HepG2 (cell line): ENCODE measurements around the gene SLC5A10. TPM values are rescaled to one million over a fixed set of nuclear protein-coding genes. Genes with fewer than 3 reads are reported as not detected.
A peak's percentile ranks its signal among the peaks of the same experiment; 100 is the strongest.

ENCODE experiments used
- DMAP1 ChIP-seq: IDR thresholded peaks from 2 replicates; pipeline ENCODE4 v1.6.1; 2016
- DR1 ChIP-seq: sonication (generic); formaldehyde crosslinking; IDR thresholded peaks from 2 replicates; pipeline ENCODE4 v1.8.0; 2021; ENCODE audit warnings: mild to moderate bottlenecking, missing genetic modification reagents, inconsistent platforms
- JUND ChIP-seq: sonication (generic); formaldehyde crosslinking; IDR thresholded peaks from 2 replicates; pipeline ENCODE4 v1.8.0; 2022; ENCODE audit warnings: mild to moderate bottlenecking, missing genetic modification reagents
- MTA3 ChIP-seq: sonication (generic); formaldehyde crosslinking; IDR thresholded peaks from 2 replicates; pipeline ENCODE4 v1.4.0; 2020; ENCODE audit warnings: missing genetic modification reagents
- NR2C2 ChIP-seq: sonication (generic); formaldehyde crosslinking; IDR thresholded peaks from 2 replicates; pipeline ENCODE4 v1.4.0; 2020; ENCODE audit warnings: missing genetic modification reagents, mild to moderate bottlenecking, moderate library complexity, borderline replicate concordance
- ZBTB38 ChIP-seq: sonication (generic); formaldehyde crosslinking; IDR thresholded peaks from 2 replicates; pipeline ENCODE4 v1.5.1; 2020; ENCODE audit warnings: mild to moderate bottlenecking, missing genetic modification reagents
- ZMYM4 ChIP-seq: sonication (generic); formaldehyde crosslinking; IDR thresholded peaks from 2 replicates; pipeline ENCODE4 v1.8.1; 2023; ENCODE audit warnings: mild to moderate bottlenecking, missing genetic modification reagents
- ZNF430 ChIP-seq: sonication (generic); formaldehyde crosslinking; IDR thresholded peaks from 2 replicates; pipeline ENCODE4 v1.9.0; 2021; ENCODE audit warnings: mild to moderate bottlenecking, missing genetic modification reagents
- polyA plus RNA-seq, 8 experiments: library from polyadenylated mRNA; depleted of rRNA in 3 of 8; stranded (reverse) in 7 of 8; unstranded in 1 of 8; fragments of >200 nt; fragmentation: Illumina TruSeq in 4 of 8; extraction: Trizol in 4 of 8; gene quantifications; 2 replicates each; pipeline versions ENCODE4 v1.2.1 to v1.2.3, GENCODE V29; 2011 to 2016; ENCODE audit warnings: low read depth in 4 of 8, missing spikeins in 1 of 8, mixed read lengths in 1 of 8; ENCODE audit not compliant: insufficient read depth in 1 of 8
- total RNA-seq, 5 experiments: library from RNA; depleted of rRNA; stranded (reverse); fragments of >200 nt; fragmentation: Illumina TruSeq; extraction: Trizol; gene quantifications; 2 replicates each; pipeline ENCODE4 v1.2.3, GENCODE V29; 2016; ENCODE audit warnings: low read depth in 1 of 5
- TF ChIP-seq, protein P1 (sequence below): sonication (generic); formaldehyde crosslinking; IDR thresholded peaks from 2 replicates; pipeline ENCODE4 v1.5.1; 2020; ENCODE audit warnings: mild to moderate bottlenecking, missing genetic modification reagents, borderline replicate concordance
- TF ChIP-seq, protein P2 (sequence below): sonication (generic); formaldehyde crosslinking; IDR thresholded peaks from 2 replicates; pipeline ENCODE4 v1.5.1; 2020; ENCODE audit warnings: missing genetic modification reagents, mild to moderate bottlenecking, borderline replicate concordance
- TF ChIP-seq, protein P3 (sequence below): sonication (generic); formaldehyde crosslinking; IDR thresholded peaks from 2 replicates; pipeline ENCODE4 v1.4.0; 2020; ENCODE audit warnings: mild to moderate bottlenecking, missing genetic modification reagents
- TF ChIP-seq, protein P4 (sequence below): sonication (generic); formaldehyde crosslinking; IDR thresholded peaks from 2 replicates; pipeline ENCODE4 v1.4.0; 2020; ENCODE audit warnings: missing genetic modification reagents, borderline replicate concordance
- TF ChIP-seq, protein P5 (sequence below): sonication (generic); formaldehyde crosslinking; conservative IDR thresholded peaks from 2 replicates; pipeline ENCODE4 v1.8.0; 2022; ENCODE audit warnings: low read depth, missing genetic modification reagents

SLC5A10 gene
- total and polyA plus RNA-seq, 2 of the 13 experiments (the other 11 are each of a cell fraction or from before 2014, with no cell fraction given), result 0.05 TPM; not detected in 1

DNA sequence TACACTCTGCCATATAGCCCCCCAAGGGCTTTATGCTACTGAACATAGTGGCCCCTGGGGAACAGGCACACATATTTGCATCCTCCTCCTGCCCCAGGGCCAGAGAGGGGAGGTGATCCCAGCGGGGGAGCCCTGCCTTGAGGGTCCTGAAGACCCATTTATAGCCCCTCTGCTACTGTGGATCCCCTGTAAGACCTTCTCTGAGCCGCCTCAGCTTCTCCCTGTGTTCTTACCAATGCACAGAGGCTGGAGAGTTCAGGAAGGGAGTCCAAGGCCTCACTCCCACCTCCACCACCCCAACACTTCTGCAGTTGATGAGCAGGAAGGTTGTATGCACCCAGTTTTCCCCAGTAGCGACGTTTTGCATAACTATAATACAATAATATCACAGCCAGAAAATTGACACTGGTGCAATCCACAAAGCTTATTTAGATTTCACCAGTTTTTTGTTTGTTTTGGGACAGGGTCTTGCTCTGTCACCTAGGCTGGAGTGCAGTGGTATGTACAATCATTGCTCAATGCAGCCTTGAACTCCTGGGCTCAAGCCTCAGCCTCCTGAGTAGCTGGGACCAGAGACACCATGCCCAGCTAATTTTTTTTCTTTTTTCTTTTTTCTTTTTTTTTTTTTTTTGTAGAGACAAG, 53.9 kb downstream of the SLC5A10 start (continued):
- TF ChIP-seq, protein P1, sequence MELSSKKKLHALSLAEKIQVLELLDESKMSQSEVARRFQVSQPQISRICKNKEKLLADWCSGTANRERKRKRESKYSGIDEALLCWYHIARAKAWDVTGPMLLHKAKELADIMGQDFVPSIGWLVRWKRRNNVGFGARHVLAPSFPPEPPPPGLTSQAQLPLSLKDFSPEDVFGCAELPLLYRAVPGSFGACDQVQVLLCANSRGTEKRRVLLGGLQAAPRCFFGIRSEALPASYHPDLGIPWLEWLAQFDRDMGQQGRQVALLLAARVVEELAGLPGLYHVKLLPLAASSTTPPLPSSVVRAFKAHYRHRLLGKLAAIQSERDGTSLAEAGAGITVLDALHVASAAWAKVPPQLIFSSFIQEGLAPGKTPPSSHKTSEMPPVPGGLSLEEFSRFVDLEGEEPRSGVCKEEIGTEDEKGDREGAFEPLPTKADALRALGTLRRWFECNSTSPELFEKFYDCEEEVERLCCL (CRISPR knock-in tag), result no peak
- TF ChIP-seq, protein P2, sequence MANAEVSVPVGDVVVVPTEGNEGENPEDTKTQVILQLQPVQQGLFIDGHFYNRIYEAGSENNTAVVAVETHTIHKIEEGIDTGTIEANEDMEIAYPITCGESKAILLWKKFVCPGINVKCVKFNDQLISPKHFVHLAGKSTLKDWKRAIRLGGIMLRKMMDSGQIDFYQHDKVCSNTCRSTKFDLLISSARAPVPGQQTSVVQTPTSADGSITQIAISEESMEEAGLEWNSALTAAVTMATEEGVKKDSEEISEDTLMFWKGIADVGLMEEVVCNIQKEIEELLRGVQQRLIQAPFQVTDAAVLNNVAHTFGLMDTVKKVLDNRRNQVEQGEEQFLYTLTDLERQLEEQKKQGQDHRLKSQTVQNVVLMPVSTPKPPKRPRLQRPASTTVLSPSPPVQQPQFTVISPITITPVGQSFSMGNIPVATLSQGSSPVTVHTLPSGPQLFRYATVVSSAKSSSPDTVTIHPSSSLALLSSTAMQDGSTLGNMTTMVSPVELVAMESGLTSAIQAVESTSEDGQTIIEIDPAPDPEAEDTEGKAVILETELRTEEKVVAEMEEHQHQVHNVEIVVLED (CRISPR knock-in tag), result no peak
- TF ChIP-seq, protein P3, sequence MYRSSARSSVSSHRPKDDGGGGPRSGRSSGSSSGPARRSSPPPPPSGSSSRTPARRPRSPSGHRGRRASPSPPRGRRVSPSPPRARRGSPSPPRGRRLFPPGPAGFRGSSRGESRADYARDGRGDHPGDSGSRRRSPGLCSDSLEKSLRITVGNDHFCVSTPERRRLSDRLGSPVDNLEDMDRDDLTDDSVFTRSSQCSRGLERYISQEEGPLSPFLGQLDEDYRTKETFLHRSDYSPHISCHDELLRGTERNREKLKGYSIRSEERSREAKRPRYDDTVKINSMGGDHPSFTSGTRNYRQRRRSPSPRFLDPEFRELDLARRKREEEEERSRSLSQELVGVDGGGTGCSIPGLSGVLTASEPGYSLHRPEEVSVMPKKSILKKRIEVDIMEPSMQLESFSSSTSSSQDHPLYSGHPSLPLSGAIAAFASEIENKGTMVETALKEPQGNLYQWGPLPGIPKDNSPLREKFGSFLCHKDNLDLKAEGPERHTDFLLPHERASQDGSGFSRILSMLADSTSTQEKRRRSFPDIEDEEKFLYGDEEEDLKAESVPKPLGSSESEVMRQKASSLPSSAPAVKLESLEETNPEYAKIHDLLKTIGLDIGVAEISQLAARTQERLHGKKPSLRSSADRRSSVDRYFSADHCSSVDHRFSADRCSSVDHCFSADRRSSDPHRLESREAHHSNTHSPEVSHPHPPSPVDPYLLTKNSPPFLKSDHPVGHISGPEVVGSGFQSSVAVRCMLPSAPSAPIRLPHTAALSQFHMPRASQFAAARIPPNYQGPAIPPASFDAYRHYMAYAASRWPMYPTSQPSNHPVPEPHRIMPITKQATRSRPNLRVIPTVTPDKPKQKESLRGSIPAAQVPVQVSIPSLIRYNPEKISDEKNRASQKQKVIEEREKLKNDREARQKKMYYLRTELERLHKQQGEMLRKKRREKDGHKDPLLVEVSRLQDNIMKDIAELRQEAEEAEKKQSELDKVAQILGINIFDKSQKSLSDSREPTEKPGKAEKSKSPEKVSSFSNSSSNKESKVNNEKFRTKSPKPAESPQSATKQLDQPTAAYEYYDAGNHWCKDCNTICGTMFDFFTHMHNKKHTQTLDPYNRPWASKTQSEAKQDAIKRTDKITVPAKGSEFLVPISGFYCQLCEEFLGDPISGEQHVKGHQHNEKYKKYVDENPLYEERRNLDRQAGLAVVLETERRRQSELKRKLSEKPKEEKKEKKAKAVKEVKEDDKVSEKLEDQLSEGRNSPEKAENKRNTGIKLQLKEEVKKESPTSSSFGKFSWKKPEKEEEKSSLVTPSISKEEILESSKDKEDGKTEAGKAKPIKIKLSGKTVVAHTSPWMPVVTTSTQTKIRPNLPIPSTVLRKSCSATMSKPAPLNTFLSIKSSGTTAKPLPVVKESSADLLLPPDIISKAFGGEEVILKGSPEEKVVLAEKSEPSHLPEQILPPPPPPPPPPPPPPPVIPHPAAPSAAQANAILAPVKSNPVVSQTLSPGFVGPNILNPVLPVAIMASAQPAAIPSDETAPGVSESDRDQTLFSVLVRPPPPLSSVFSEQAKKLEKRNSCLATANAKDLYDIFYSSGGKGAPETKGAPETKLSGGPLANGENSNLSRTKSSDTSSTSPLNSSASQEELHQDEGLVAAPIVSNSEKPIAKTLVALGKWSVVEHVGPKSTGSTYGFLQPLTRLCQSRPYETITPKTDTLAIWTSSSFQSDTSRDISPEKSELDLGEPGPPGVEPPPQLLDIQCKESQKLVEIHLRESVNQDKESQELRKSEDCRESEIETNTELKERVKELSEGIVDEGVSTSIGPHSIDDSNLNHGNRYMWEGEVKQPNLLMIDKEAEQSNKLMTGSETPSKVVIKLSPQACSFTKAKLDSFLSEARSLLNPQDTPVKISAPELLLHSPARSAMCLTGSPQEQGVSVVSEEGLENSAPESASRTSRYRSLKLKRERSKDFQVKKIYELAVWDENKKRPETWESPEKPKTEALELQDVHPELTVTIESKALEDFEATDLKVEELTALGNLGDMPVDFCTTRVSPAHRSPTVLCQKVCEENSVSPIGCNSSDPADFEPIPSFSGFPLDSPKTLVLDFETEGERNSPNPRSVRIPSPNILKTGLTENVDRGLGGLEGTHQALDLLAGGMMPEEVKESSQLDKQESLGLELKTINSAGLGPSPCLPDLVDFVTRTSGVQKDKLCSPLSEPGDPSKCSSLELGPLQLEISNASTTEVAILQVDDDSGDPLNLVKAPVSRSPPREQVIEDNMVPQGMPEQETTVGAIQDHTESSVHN (CRISPR knock-in tag), result no peak; the same call in 1 of the 2 replicates
- TF ChIP-seq DR1 (no peak), NR2C2 (CRISPR knock-in tag) (peak; percentile 83; the same call in 1 of the 2 replicates), MTA3 (CRISPR knock-in tag) (no peak), ZBTB38 (CRISPR knock-in tag) (no peak), ZMYM4 (CRISPR knock-in tag) (peak; percentile 44; the same call in 1 of the 2 replicates), JUND (CRISPR knock-in tag) (no peak), DMAP1 (CRISPR knock-in tag) (no peak), ZNF430 (CRISPR knock-in tag) (no peak)
- TF ChIP-seq, protein P4, sequence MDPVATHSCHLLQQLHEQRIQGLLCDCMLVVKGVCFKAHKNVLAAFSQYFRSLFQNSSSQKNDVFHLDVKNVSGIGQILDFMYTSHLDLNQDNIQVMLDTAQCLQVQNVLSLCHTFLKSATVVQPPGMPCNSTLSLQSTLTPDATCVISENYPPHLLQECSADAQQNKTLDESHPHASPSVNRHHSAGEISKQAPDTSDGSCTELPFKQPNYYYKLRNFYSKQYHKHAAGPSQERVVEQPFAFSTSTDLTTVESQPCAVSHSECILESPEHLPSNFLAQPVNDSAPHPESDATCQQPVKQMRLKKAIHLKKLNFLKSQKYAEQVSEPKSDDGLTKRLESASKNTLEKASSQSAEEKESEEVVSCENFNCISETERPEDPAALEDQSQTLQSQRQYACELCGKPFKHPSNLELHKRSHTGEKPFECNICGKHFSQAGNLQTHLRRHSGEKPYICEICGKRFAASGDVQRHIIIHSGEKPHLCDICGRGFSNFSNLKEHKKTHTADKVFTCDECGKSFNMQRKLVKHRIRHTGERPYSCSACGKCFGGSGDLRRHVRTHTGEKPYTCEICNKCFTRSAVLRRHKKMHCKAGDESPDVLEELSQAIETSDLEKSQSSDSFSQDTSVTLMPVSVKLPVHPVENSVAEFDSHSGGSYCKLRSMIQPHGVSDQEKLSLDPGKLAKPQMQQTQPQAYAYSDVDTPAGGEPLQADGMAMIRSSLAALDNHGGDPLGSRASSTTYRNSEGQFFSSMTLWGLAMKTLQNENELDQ (CRISPR knock-in tag), result no peak
- TF ChIP-seq, protein P5, sequence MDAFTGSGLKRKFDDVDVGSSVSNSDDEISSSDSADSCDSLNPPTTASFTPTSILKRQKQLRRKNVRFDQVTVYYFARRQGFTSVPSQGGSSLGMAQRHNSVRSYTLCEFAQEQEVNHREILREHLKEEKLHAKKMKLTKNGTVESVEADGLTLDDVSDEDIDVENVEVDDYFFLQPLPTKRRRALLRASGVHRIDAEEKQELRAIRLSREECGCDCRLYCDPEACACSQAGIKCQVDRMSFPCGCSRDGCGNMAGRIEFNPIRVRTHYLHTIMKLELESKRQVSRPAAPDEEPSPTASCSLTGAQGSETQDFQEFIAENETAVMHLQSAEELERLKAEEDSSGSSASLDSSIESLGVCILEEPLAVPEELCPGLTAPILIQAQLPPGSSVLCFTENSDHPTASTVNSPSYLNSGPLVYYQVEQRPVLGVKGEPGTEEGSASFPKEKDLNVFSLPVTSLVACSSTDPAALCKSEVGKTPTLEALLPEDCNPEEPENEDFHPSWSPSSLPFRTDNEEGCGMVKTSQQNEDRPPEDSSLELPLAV (CRISPR knock-in tag), result no peak
